Measurements from ENCODE around the gene PCID2. TPM values are rescaled to one million over a fixed set of nuclear protein-coding genes. Genes with fewer than 3 reads are reported as not detected.

Gene PCID2
- total and polyA plus RNA-seq, 2 donors (not counting 1 experiment from before 2014, with no cell fraction given), result 52.2 to 61.1 TPM

GRCh38 chr13:113178896-113179167 lies 29.6 kb downstream of the PCID2 start:
- Histone ChIP-seq H3K4me3 (ENCODE audit: control extremely low read depth in 1 of 5, extremely low read depth in 1 of 5, insufficient read depth in 1 of 5, low read depth in 2 of 5, low read length in 4 of 5) (no peak overlapping the region), H2AFZ (ENCODE audit: insufficient read depth, low read depth, low read length, poor library complexity, severe bottlenecking) (no peak overlapping the region), H3K27ac (ENCODE audit: low read length in 2 of 2) (no peak overlapping the region), H3K4me2 (replicated peaks; ENCODE audit: low read depth, low read length, poor library complexity, severe bottlenecking) (no peak overlapping the region), H3K4me1 (ENCODE audit: control insufficient read depth in 2 of 2, insufficient read depth in 2 of 2, low read length in 2 of 2) (no peaks in the 10 kb centered on the region), H3K27me3 (replicated peaks in 1 of 4; ENCODE audit: control extremely low read depth in 1 of 4, control insufficient read depth in 3 of 4, insufficient read depth in 4 of 4, low read length in 3 of 4) (no peaks in the 10 kb centered on the region), H3K9me3 (ENCODE audit: control extremely low read depth in 1 of 3, control insufficient read depth in 2 of 3, insufficient read depth in 1 of 3, low read length in 2 of 3) (peaks cover 0 to 8% (median 0%) of the 10 kb centered on the region in 3 donors), H3K36me3 (replicated peaks in 1 of 2; ENCODE audit: control extremely low read depth in 1 of 2, control insufficient read depth in 1 of 2, extremely low read depth in 1 of 2, insufficient read depth in 2 of 2, low read length in 1 of 2) (peaks cover 0 to 73% of the 10 kb centered on the region in 2 experiments), H3K9ac (ENCODE audit: low read length) (no peak overlapping the region), H3K79me2 (ENCODE audit: control insufficient read depth, insufficient read depth, low read length) (no peaks in the 10 kb centered on the region), H4K20me1 (ENCODE audit: control insufficient read depth, insufficient read depth, low read length, poor library complexity, severe bottlenecking) (no peaks in the 10 kb centered on the region)
- Mint-ChIP-seq H3K27me3 (no peaks in the 10 kb centered on the region), H3K9me3 (ENCODE audit: insufficient read depth) (peaks cover 3% of the 10 kb centered on the region), H3K27ac (no peak overlapping the region), H3K4me3 (no peak overlapping the region), H3K4me1 (peaks cover 3% of the 10 kb centered on the region)
- POLR2A ChIA-PET, result no interaction called here
- TF ChIP-seq EZH2 (IDR thresholded peaks at IDR 0.05; ENCODE audit: borderline replicate concordance, insufficient read depth, low read depth, low read length, poor library complexity, severe bottlenecking), result no peak
- TF ChIP-seq, protein P1, sequence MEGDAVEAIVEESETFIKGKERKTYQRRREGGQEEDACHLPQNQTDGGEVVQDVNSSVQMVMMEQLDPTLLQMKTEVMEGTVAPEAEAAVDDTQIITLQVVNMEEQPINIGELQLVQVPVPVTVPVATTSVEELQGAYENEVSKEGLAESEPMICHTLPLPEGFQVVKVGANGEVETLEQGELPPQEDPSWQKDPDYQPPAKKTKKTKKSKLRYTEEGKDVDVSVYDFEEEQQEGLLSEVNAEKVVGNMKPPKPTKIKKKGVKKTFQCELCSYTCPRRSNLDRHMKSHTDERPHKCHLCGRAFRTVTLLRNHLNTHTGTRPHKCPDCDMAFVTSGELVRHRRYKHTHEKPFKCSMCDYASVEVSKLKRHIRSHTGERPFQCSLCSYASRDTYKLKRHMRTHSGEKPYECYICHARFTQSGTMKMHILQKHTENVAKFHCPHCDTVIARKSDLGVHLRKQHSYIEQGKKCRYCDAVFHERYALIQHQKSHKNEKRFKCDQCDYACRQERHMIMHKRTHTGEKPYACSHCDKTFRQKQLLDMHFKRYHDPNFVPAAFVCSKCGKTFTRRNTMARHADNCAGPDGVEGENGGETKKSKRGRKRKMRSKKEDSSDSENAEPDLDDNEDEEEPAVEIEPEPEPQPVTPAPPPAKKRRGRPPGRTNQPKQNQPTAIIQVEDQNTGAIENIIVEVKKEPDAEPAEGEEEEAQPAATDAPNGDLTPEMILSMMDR (IDR thresholded peaks at IDR 0.05), result no peak
- DNase-seq (no peak), ATAC-seq (ENCODE audit: low read depth) (no peak)
- WGBS (ENCODE audit: insufficient coverage), result 100% methylated on average over 1 of the region's 3 CpGs
- intact Hi-C loops (cut with micrococcal nuclease), result no loop called here
- CTCF ChIA-PET, result interaction anchor here (0.6 to 0.7 kb wide), 2 partner anchors 9 to 13 kb away, joined by 4 read pairs; no protein-coding TSS in a partner anchor

GRCh38 chr13:113178070-113178895 lies 30.2 kb downstream of the PCID2 start:
- POLR2A ChIA-PET, result no interaction called here

More at GRCh38 chr13:113178070-113178895, 30.2 kb downstream of the PCID2 start:
- Histone ChIP-seq H3K9me3 (ENCODE audit: control extremely low read depth in 1 of 3, control insufficient read depth in 2 of 3, insufficient read depth in 1 of 3, low read length in 2 of 3) (peaks cover 0 to 8% (median 0%) of the 10 kb centered on the region in 3 donors), H2AFZ (ENCODE audit: insufficient read depth, low read depth, low read length, poor library complexity, severe bottlenecking) (no peak overlapping the region), H4K20me1 (ENCODE audit: control insufficient read depth, insufficient read depth, low read length, poor library complexity, severe bottlenecking) (no peaks in the 10 kb centered on the region), H3K79me2 (ENCODE audit: control insufficient read depth, insufficient read depth, low read length) (no peaks in the 10 kb centered on the region), H3K9ac (ENCODE audit: low read length) (no peak overlapping the region), H3K27ac (ENCODE audit: low read length in 2 of 2) (no peak overlapping the region), H3K36me3 (replicated peaks in 1 of 2; ENCODE audit: control extremely low read depth in 1 of 2, control insufficient read depth in 1 of 2, extremely low read depth in 1 of 2, insufficient read depth in 2 of 2, low read length in 1 of 2) (peaks cover 0 to 68% of the 10 kb centered on the region in 2 experiments), H3K4me1 (ENCODE audit: control insufficient read depth in 2 of 2, insufficient read depth in 2 of 2, low read length in 2 of 2) (no peaks in the 10 kb centered on the region), H3K27me3 (replicated peaks in 1 of 4; ENCODE audit: control extremely low read depth in 1 of 4, control insufficient read depth in 3 of 4, insufficient read depth in 4 of 4, low read length in 3 of 4) (no peaks in the 10 kb centered on the region), H3K4me3 (ENCODE audit: control extremely low read depth in 1 of 5, extremely low read depth in 1 of 5, insufficient read depth in 1 of 5, low read depth in 2 of 5, low read length in 4 of 5) (no peak overlapping the region), H3K4me2 (replicated peaks; ENCODE audit: low read depth, low read length, poor library complexity, severe bottlenecking) (no peak overlapping the region)
- 96% methylated on average over 10 of the region's 25 CpGs for WGBS (ENCODE audit: insufficient coverage)
- no peak for ATAC-seq (ENCODE audit: low read depth)
- CTCF ChIA-PET, result interaction anchor here (0.6 to 0.7 kb wide), 2 partner anchors 10 to 12 kb away, joined by 4 read pairs; no protein-coding TSS in a partner anchor
- Mint-ChIP-seq H3K27ac (no peak overlapping the region), H3K4me1 (peaks cover 3% of the 10 kb centered on the region), H3K27me3 (no peaks in the 10 kb centered on the region), H3K4me3 (no peak overlapping the region), H3K9me3 (ENCODE audit: insufficient read depth) (peaks cover 3% of the 10 kb centered on the region)
- intact Hi-C loops (cut with micrococcal nuclease), result no loop called here
- DNase-seq, result no peak
- TF ChIP-seq, protein P1 (IDR thresholded peaks at IDR 0.05), result no peak
- TF ChIP-seq EZH2 (IDR thresholded peaks at IDR 0.05; ENCODE audit: borderline replicate concordance, insufficient read depth, low read depth, low read length, poor library complexity, severe bottlenecking), result no peak
